Fibroblast of the aortic adventitia (primary cell): Measurements from ENCODE around the gene ACSF2. TPM values are rescaled to one million over a fixed set of nuclear protein-coding genes. Genes with fewer than 3 reads are reported as not detected.
"Not testable (repeated sequence)": the region's sequence is repeated elsewhere in the genome, so short reads cannot be mapped to it uniquely, and the experiment has no call there.

Experiments
- DNase-seq: peaks from one replicate; pipeline ENCODE4 v3.0.0-alpha.2; 2010; ENCODE audit warnings: low read depth
- H3K4me3 ChIP-seq: 2 replicates; pipeline ENCODE4 v1.5.1; 2011; ENCODE audit warnings: low read depth, mild to moderate bottlenecking, control low read depth, low read length, moderate library complexity
- total RNA-seq: library from RNA; depleted of rRNA; stranded (reverse); fragments of >200 nt; gene quantifications from 2 replicates; pipeline ENCODE4 v1.2.3, GENCODE V29; 2012; ENCODE audit warnings: low replicate concordance
- TF ChIP-seq, protein P1 (sequence below): IDR thresholded peaks from 2 replicates; pipeline ENCODE4 v1.5.1; 2011; ENCODE audit warnings: mild to moderate bottlenecking, low read length, control low read depth, inconsistent platforms; ENCODE audit not compliant: insufficient read depth

Gene ACSF2
- total RNA-seq, 1 donor: 15.7 TPM

DNA sequence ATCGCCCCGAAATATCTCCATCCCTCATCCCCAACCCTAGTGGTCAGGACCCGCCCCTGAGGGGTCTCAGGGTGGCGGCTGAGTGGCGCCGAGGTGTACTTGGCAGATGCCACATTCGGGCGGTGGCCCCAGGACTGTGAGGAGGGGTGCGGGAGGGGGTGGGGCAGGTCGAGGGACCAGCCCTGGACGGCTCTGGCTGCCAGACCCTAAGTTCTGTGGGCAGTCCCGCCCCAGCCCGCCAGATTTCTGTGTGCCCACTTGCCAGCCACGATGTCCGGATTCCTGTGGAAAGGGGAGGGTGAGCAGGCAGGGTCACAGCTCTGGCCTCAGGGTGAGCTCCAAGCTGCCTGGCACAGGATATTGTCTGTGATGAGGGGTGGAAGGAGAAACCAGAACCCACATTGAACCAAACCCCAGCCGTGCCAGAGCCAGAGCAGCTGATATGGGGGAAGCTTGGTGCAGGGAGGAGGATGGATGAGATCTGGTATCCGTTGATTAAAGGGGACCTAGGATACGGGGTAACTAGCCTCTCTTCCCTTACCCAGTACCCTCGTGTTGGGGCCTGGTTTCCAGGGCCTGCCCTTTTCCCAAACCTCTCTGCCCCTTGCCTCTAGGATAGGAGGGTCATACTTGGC lies 43.8 kb downstream of the ACSF2 start:
- TF ChIP-seq, protein P1, sequence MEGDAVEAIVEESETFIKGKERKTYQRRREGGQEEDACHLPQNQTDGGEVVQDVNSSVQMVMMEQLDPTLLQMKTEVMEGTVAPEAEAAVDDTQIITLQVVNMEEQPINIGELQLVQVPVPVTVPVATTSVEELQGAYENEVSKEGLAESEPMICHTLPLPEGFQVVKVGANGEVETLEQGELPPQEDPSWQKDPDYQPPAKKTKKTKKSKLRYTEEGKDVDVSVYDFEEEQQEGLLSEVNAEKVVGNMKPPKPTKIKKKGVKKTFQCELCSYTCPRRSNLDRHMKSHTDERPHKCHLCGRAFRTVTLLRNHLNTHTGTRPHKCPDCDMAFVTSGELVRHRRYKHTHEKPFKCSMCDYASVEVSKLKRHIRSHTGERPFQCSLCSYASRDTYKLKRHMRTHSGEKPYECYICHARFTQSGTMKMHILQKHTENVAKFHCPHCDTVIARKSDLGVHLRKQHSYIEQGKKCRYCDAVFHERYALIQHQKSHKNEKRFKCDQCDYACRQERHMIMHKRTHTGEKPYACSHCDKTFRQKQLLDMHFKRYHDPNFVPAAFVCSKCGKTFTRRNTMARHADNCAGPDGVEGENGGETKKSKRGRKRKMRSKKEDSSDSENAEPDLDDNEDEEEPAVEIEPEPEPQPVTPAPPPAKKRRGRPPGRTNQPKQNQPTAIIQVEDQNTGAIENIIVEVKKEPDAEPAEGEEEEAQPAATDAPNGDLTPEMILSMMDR: no peak
- H3K4me3 ChIP-seq: no peak overlapping the region
- DNase-seq: no peak

DNA sequence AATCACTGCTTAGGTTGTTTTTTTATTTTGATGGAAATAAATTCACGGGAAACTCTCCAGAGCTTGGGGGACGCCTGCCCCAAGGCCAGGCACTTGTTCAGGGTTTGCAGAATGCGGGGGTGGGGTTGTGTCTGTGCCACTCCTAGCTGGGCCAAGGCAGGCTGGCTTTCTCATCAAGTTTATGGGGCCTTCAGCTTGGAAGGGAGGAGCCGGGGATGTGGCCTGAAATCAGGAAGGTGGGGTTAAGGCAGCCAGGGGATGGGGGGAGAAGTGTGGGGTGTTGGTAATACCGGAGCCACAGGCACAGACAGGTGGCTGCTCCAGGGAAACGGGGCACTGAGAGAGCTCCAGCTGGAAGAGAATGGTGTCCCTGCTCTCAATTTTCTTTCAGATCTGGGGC lies 44.4 kb downstream of the ACSF2 start:
- TF ChIP-seq, protein P1: no peak
- no peak overlapping the region for H3K4me3 ChIP-seq
- DNase-seq: no peak

DNA sequence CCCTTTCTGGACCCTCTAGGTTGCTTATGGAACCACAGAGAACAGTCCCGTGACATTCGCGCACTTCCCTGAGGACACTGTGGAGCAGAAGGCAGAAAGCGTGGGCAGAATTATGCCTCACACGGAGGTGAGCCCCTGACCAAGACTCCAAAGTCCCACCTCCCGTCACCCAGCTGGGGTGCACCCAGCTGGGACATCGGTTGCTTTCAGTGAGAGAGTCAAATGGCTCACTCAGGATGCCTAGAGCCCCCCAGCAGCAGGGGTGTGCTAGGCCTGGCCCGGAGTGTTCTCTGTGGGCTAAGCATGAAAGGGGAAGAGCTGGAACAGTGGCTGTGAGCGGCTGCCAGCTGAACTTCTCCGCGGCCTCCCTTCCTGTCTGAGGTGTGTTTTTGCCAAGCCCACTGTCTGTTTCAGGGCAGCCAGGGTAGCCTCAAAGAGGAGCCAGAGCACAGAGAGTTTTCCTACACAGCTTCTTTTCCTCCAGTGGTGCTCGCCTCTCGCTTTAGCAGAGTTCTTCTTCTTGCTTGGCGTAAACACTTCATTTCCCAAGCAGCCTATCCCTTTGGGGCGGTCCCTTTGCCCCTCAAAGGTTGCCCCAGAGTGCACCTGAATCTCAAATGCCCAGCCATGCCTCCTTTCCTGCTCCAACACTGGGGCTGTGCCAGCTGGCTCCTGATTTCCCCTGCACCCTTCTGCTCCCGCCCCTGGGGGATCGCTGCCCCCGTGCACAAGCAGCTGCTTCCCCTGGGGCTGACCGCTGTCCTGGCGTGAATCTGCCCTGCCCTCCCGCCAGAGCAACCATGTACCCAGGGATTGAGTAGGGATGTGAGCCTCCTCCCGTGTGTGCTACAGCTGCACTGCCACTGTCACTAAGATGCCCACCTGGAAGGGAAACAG lies 45.2 kb downstream of the ACSF2 start:
- no peak for DNase-seq
- TF ChIP-seq, protein P1: no peak
- no peak overlapping the region for H3K4me3 ChIP-seq

DNA sequence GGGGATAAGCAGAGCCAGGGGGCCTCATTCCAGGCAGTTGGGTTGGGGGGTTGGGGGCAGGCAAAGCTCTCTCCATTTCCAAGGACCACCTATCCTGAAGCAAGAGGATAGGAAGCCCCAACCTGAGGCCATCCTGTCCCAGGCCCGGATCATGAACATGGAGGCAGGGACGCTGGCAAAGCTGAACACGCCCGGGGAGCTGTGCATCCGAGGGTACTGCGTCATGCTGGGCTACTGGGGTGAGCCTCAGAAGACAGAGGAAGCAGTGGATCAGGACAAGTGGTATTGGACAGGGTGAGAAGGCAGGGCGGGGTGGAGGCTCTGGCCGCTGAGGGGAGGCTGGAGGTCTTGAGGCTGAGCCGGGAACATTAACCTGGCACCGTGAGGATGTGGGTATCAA lies 46.3 kb downstream of the ACSF2 start:
- DNase-seq: no peak
- H3K4me3 ChIP-seq: no peak overlapping the region
- TF ChIP-seq, protein P1: no peak

DNA sequence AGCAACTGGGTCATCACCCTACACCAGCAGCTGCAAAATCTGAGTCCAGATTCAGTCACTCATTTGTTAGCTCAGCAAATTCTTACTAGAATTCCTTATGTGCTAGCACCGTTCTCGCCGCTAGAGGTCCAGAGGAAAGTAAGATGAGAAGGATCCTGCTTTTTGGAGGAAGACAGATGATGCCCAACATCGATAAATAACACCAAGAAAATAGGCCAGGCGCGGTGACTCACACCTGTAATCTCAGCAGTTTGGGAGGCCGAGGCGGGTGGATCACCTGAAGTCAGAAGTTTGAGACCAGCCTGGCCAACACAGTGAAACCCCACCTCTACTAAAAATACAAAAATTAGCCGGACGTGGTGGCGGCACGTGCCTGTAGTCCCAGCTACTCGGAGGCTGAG lies 46.7 kb downstream of the ACSF2 start:
- not testable (repeated sequence) for H3K4me3 ChIP-seq
- DNase-seq: peak; percentile 40
- TF ChIP-seq, protein P1: peak; percentile 50

DNA sequence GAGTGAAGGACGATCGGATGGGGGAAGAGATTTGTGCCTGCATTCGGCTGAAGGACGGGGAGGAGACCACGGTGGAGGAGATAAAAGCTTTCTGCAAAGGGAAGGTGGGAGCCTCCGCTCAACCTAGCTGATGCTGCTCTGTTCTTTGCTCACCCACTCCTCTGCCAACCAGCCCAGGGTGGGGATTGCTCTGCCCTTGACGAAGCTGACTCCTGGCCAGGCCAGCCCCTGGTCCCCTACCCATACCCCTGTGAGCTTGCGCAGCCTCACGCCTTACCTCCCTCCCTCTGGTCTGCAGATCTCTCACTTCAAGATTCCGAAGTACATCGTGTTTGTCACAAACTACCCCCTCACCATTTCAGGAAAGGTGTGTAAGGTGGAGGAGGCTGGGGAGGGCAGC lies 47.9 kb downstream of the ACSF2 start:
- TF ChIP-seq, protein P1: no peak
- DNase-seq: no peak
- no peak overlapping the region for H3K4me3 ChIP-seq
